ENCODE measurements around the gene HOXC6. TPM values are rescaled to one million over a fixed set of nuclear protein-coding genes. Genes with fewer than 3 reads are reported as not detected.

The HOXC6 gene
- total and polyA plus RNA-seq, 2 donors (not counting 3 experiments of a cell fraction or from before 2014, with no cell fraction given) = 0.58 to 0.72 TPM

DNA sequence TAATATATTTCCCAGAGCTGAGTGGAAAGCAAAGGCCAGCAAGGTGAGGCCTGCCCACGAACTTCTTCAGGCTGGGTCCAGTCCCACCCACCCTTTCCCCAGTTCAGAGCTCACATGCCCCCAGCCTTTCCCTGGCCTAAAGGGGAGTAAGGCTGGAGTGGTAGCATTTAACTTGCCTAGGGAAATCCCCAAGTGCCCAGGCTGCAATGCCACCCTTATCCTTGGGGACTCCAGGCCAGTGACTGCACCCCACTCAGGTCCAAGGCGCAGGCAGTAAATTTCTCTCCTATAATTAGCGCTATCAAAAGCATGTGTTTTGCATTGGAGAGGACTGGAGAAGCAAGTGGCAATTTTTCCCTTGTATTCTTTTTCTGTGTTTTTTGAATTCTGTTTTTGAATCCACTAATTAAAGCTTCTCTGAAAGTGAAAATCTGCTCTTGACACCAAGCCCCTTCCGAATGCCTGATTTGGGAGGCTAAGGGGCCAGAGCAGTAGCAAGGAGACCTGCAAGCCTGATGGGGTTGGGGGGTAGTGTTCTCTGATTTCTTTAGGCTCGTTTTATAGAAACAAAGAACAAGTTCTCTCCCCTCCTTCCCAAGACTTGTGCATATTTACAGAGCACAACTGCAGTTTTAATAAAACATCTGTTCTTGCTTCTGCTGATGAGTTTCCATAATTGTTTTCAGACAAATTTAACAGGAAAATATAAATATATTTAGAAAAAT is 3.5 kb upstream of the HOXC6 start:
- dilution Hi-C loops (cut with MboI; ENCODE audit: extremely low pct_ligation_motif_present, low sequenced_read_pairs) (no loop called here), intact Hi-C loops (cut with micrococcal nuclease) (no loop called here)
- DNase-seq (ENCODE audit: low read depth, low spot score) (no peak), FAIRE-seq (no peak)
- H4K20me1 ChIP-seq (replicated peaks; ENCODE audit: control insufficient read depth, extremely low read depth, insufficient read depth, low read length) = no peaks in the 10 kb centered on the region
- no peak overlapping the region for H3K27ac ChIP-seq (ENCODE audit: insufficient read depth, low read depth, low read length)
- POLR2A ChIA-PET = no interaction called here
- no peaks in the 10 kb centered on the region for H3K4me1 ChIP-seq (ENCODE audit: control insufficient read depth, extremely low read depth, insufficient read depth, low read length)
- no peaks in the 10 kb centered on the region for H3K9me3 ChIP-seq (replicated peaks; ENCODE audit: control insufficient read depth, insufficient read depth, low read length)
- BruUV-seq (replicated peaks) = no TSS peak
- no peaks in the 10 kb centered on the region for H3K9me1 ChIP-seq (replicated peaks; ENCODE audit: control insufficient read depth, extremely low read depth, insufficient read depth, low read length)
- no peak overlapping the region for H3K4me3 ChIP-seq (replicated peaks in 1 of 3; ENCODE audit: insufficient read depth in 1 of 3, low read depth in 1 of 3, low read length in 3 of 3)
- TF ChIP-seq MYC (IDR thresholded peaks at IDR 0.05; ENCODE audit: low read depth, low read length) (no peak), GATA2 (IDR thresholded peaks at IDR 0.05; ENCODE audit: insufficient read depth, insufficient read length, low read depth, low read length) (no peak), EZH2 (IDR thresholded peaks at IDR 0.05; ENCODE audit: borderline replicate concordance, low read depth, low read length, severe bottlenecking) (no peak), JUN (IDR thresholded peaks at IDR 0.05; ENCODE audit: borderline replicate concordance, insufficient read depth, insufficient read length, low read depth) (no peak), FOS (IDR thresholded peaks at IDR 0.05; ENCODE audit: borderline replicate concordance, insufficient read depth, low read length) (no peak), POLR2A (IDR thresholded peaks at IDR 0.05; ENCODE audit: low read depth, low read length) (no peak), POLR2AphosphoS5 (IDR thresholded peaks at IDR 0.05; ENCODE audit: insufficient read depth, low read depth, low read length) (no peak)
- TF ChIP-seq, protein P1, sequence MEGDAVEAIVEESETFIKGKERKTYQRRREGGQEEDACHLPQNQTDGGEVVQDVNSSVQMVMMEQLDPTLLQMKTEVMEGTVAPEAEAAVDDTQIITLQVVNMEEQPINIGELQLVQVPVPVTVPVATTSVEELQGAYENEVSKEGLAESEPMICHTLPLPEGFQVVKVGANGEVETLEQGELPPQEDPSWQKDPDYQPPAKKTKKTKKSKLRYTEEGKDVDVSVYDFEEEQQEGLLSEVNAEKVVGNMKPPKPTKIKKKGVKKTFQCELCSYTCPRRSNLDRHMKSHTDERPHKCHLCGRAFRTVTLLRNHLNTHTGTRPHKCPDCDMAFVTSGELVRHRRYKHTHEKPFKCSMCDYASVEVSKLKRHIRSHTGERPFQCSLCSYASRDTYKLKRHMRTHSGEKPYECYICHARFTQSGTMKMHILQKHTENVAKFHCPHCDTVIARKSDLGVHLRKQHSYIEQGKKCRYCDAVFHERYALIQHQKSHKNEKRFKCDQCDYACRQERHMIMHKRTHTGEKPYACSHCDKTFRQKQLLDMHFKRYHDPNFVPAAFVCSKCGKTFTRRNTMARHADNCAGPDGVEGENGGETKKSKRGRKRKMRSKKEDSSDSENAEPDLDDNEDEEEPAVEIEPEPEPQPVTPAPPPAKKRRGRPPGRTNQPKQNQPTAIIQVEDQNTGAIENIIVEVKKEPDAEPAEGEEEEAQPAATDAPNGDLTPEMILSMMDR (IDR thresholded peaks at IDR 0.05; ENCODE audit: extremely low read depth in 1 of 2, insufficient read depth in 1 of 2, low read depth in 1 of 2, low read length in 2 of 2) = no peak
- TF ChIP-seq, protein P2, sequence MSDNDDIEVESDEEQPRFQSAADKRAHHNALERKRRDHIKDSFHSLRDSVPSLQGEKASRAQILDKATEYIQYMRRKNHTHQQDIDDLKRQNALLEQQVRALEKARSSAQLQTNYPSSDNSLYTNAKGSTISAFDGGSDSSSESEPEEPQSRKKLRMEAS (IDR thresholded peaks at IDR 0.05; ENCODE audit: insufficient read depth, insufficient read length) = no peak
- no peaks in the 10 kb centered on the region for H3K36me3 ChIP-seq (ENCODE audit: control insufficient read depth in 2 of 2, extremely low read depth in 1 of 2, insufficient read depth in 2 of 2, low read length in 2 of 2)
- no peaks in the 10 kb centered on the region for H3K79me2 ChIP-seq (ENCODE audit: control insufficient read depth, insufficient read depth, low read length)
- H3K9ac ChIP-seq (replicated peaks; ENCODE audit: extremely low read depth, insufficient read depth, low read length) = no peak overlapping the region
- H2AFZ ChIP-seq (ENCODE audit: low read depth, low read length) = no peak overlapping the region
- CTCF ChIA-PET = interaction anchor here (0.9 to 2.1 kb wide), 3 partner anchors 8 to 177 kb away, joined by 4 to 19 read pairs (median 5); partner anchors contain the start of gene HOXC5
- peaks cover 84 to 97% of the 10 kb centered on the region in 2 experiments for H3K27me3 ChIP-seq (ENCODE audit: control insufficient read depth in 2 of 2, insufficient read depth in 2 of 2, low read length in 2 of 2)
- no peak overlapping the region for H3K4me2 ChIP-seq (ENCODE audit: insufficient read depth, low read length)
